ENCODE results near the gene PRKG1. TPM values are rescaled to one million over a fixed set of nuclear protein-coding genes. Genes with fewer than 3 reads are reported as not detected.

Gene PRKG1
- total RNA-seq, 1 experiment from 2014 or later, result 7.4 TPM

GRCh38 chr10:51679841-51680240 lies 605.6 kb downstream of the PRKG1 start:
- intact Hi-C loops (cut with micrococcal nuclease), result loop anchor here (5.0 kb wide), 2 partner anchors 133 to 213 kb away; no protein-coding TSS in a partner anchor
- POLR2A ChIA-PET (ENCODE audit: unreplicated experiment), result no interaction called here
- Histone ChIP-seq H3K27ac (ENCODE audit: low read length) (no peak overlapping the region), H3K9me3 (ENCODE audit: low read length) (no peaks in the 10 kb centered on the region), H3F3A (ENCODE audit: low read length, unreplicated experiment) (no peaks in the 10 kb centered on the region), H3K79me2 (ENCODE audit: low read length) (no peaks in the 10 kb centered on the region), H3K36me3 (ENCODE audit: low read depth, low read length) (no peaks in the 10 kb centered on the region), H3K27me3 (ENCODE audit: low read length) (no peaks in the 10 kb centered on the region), H3K9ac (ENCODE audit: low read length) (no peak overlapping the region), H3K4me2 (ENCODE audit: low read length) (no peak overlapping the region), H4K20me1 (ENCODE audit: low read length) (no peaks in the 10 kb centered on the region), H2AFZ (ENCODE audit: low read length) (no peak overlapping the region), H3K4me3 (ENCODE audit: low read length) (no peak overlapping the region), H3K9me2 (replicated peaks; ENCODE audit: low read length) (no peaks in the 10 kb centered on the region), H3K4me1 (ENCODE audit: insufficient read depth, low read length) (peaks cover 32% of the 10 kb centered on the region)
- DNase-seq, result no peak
- ATAC-seq, result no peak
- CTCF ChIA-PET, result no interaction called here
- TF ChIP-seq CTCF (conservative IDR thresholded peaks at IDR 0.05; ENCODE audit: low read depth, low read length) (no peak), EZH2phosphoT487 (IDR thresholded peaks at IDR 0.05; ENCODE audit: borderline replicate concordance, low read length) (no peak), EZH2 (IDR thresholded peaks at IDR 0.05; ENCODE audit: low read length, unreplicated experiment) (no peak)
- BruUV-seq (replicated peaks), result no TSS peak

DNA sequence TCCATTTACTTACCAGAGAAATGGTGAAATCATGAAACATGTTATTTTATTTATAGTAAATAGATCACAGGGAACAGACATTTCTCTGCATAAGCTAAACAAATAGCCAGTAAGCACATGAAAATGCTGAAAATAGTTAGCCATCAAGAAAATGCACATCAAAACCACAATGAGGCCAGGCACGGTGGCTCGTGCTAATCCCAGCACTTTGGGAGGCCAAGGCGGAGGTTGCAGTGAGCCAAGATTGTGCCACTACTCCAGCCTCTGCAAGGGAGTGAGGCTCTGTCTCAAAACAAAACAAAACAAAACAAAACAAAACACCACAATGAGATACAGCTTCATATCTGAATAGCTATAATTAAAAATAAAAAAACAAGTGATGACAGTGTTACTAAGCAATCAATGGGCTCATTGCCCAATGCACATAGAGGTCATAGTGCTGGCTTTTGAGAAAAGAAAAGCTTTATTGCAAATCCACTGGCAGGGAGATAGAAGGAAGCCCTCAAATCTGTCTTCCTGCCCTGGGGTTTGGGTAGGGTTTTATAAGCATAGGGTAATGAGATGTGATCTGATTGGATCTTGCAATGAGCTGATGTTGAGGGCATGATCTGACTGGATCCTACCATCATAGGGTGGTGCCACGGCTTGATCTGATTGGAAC lies 608.9 kb downstream of the PRKG1 start:
- Histone ChIP-seq H4K20me1 (ENCODE audit: low read length) (no peaks in the 10 kb centered on the region), H3K4me2 (ENCODE audit: low read length) (peak overlapping the region; percentile 34), H3K4me1 (ENCODE audit: insufficient read depth, low read length) (peaks cover 36% of the 10 kb centered on the region), H3K9ac (ENCODE audit: low read length) (no peak overlapping the region), H2AFZ (ENCODE audit: low read length) (peak overlapping the region; percentile 3; the same call in 1 of the 2 replicates), H3K36me3 (ENCODE audit: low read depth, low read length) (no peaks in the 10 kb centered on the region), H3K4me3 (ENCODE audit: low read length) (no peak overlapping the region), H3K27me3 (ENCODE audit: low read length) (no peaks in the 10 kb centered on the region), H3K9me2 (replicated peaks; ENCODE audit: low read length) (no peaks in the 10 kb centered on the region), H3K9me3 (ENCODE audit: low read length) (no peaks in the 10 kb centered on the region), H3K27ac (ENCODE audit: low read length) (peak overlapping the region; percentile 55), H3F3A (ENCODE audit: low read length, unreplicated experiment) (no peaks in the 10 kb centered on the region), H3K79me2 (ENCODE audit: low read length) (no peaks in the 10 kb centered on the region)
- peak; percentile 65 for ATAC-seq
- no TSS peak for BruUV-seq (replicated peaks)
- POLR2A ChIA-PET (ENCODE audit: unreplicated experiment), result interaction anchor here (0.6 to 0.7 kb wide), 2 partner anchors 112 to 547 kb away, joined by 4 to 5 read pairs; no protein-coding TSS in a partner anchor
- TF ChIP-seq CTCF (conservative IDR thresholded peaks at IDR 0.05; ENCODE audit: low read depth, low read length) (no peak), EZH2 (IDR thresholded peaks at IDR 0.05; ENCODE audit: low read length, unreplicated experiment) (no peak), EZH2phosphoT487 (IDR thresholded peaks at IDR 0.05; ENCODE audit: borderline replicate concordance, low read length) (no peak)
- CTCF ChIA-PET, result interaction anchor here (0.5 to 1.0 kb wide), 5 partner anchors 36 to 533 kb away, joined by 3 to 6 read pairs (median 3); no protein-coding TSS in a partner anchor
- intact Hi-C loops (cut with micrococcal nuclease), result loop anchor here (5.0 kb wide), 2 partner anchors 136 to 216 kb away; no protein-coding TSS in a partner anchor
- peak; percentile 84 for DNase-seq

DNA sequence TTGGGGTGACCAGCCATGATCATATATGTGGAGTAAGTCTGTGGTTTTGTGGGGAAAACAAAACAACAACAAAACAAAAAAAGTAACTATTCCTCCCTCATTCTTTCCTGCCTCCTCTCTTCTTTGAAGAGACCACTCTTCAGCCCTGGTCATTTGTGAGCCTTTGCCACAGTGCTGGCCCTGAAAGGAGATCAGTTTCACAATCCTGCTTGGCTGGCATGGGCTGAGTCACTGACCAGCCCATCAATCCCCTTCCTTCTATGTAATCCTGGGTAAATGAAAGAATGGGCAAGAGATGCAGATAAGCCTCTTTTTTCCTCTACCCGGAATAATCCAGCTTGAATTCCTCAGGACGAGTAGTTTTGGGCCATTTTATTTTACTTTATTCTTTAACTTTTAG lies 611.5 kb downstream of the PRKG1 start:
- H3K9me3 ChIP-seq (ENCODE audit: low read length), result no peaks in the 10 kb centered on the region
- ChIA-PET POLR2A (ENCODE audit: unreplicated experiment) (no interaction called here), CTCF (no interaction called here)
- H3K9me2 ChIP-seq (replicated peaks; ENCODE audit: low read length), result no peaks in the 10 kb centered on the region
- H3K4me3 ChIP-seq (ENCODE audit: low read length), result no peak overlapping the region
- peak; percentile 93 for DNase-seq
- H3F3A ChIP-seq (ENCODE audit: low read length, unreplicated experiment), result no peaks in the 10 kb centered on the region
- H2AFZ ChIP-seq (ENCODE audit: low read length), result no peak overlapping the region
- no peaks in the 10 kb centered on the region for H4K20me1 ChIP-seq (ENCODE audit: low read length)
- intact Hi-C loops (cut with micrococcal nuclease), result no loop called here
- no peaks in the 10 kb centered on the region for H3K79me2 ChIP-seq (ENCODE audit: low read length)
- peak; percentile 64 for ATAC-seq
- no peaks in the 10 kb centered on the region for H3K36me3 ChIP-seq (ENCODE audit: low read depth, low read length)
- H3K9ac ChIP-seq (ENCODE audit: low read length), result no peak overlapping the region
- BruUV-seq (replicated peaks), result no TSS peak
- TF ChIP-seq EZH2 (IDR thresholded peaks at IDR 0.05; ENCODE audit: low read length, unreplicated experiment) (no peak), EZH2phosphoT487 (IDR thresholded peaks at IDR 0.05; ENCODE audit: borderline replicate concordance, low read length) (no peak), CTCF (conservative IDR thresholded peaks at IDR 0.05; ENCODE audit: low read depth, low read length) (no peak)
- peak overlapping the region; percentile 11; the same call in 1 of the 2 replicates for H3K4me2 ChIP-seq (ENCODE audit: low read length)
- no peak overlapping the region for H3K27ac ChIP-seq (ENCODE audit: low read length)
- H3K27me3 ChIP-seq (ENCODE audit: low read length), result no peaks in the 10 kb centered on the region
- peaks cover 43% of the 10 kb centered on the region for H3K4me1 ChIP-seq (ENCODE audit: insufficient read depth, low read length)
